HT1080 (cell line): ENCODE results near the gene IDH1. TPM values are rescaled to one million over a fixed set of nuclear protein-coding genes. Genes with fewer than 3 reads are reported as not detected.
"Not testable (repeated sequence)": the region's sequence is repeated elsewhere in the genome, so short reads cannot be mapped to it uniquely, and the experiment has no call there.

Source experiments
- DNase-seq: peaks from one replicate; pipeline ENCODE4 v3.0.0-alpha.2; 2015; ENCODE audit warnings: low read depth
- total RNA-seq: library from RNA; depleted of rRNA; stranded (reverse); fragments of >200 nt; shearing (Covaris generic); gene quantifications from 2 replicates; pipeline ENCODE4 v1.2.3, GENCODE V29; 2014

IDH1 gene
- total RNA-seq, 1 experiment from 2014 or later = 66.3 TPM

DNA sequence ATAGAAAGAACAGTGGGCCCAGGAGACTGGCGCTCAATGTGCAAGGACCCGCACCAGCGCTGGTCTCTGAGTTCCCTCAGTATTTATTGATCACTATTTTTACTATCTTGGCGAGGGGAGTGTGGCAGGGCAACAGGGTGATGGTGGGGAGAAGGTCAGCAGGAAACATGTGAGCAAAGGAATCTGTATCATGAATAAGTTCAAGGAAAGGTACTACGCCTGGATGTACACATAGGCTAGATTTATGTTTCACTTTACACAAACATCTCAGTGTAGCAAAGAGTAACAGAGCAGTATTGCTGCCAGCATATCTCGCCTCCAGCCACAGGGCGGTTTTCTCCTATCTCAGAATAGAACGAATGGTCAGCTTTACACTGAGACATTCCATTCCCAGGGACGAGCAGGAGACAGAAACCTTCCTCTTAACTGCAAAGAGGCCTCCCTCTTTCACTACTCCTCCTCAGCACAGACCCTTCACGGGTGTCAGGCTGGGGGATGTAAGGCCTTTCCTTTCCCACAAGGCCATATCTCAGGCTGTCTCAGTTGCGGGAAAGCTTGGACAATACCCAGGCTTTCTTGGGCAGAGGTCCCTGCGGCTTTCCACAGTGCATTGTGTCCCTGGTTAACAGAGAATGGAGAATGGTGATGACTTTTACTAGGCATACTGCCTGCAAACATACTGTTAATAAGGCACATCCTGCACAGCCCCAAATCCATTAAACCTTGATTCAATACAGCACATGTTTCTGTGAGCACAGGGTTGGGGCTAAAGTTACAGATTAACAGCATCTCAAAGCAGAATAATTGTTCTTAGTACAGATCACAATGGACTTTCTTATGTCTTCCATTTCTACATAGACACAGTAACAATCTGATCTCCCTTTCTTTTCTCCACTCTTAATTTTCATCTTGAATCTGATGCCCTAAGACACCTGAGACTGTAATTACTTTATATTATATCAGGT lies 2.3 kb upstream of the IDH1 start:
- not testable (repeated sequence) for DNase-seq

DNA sequence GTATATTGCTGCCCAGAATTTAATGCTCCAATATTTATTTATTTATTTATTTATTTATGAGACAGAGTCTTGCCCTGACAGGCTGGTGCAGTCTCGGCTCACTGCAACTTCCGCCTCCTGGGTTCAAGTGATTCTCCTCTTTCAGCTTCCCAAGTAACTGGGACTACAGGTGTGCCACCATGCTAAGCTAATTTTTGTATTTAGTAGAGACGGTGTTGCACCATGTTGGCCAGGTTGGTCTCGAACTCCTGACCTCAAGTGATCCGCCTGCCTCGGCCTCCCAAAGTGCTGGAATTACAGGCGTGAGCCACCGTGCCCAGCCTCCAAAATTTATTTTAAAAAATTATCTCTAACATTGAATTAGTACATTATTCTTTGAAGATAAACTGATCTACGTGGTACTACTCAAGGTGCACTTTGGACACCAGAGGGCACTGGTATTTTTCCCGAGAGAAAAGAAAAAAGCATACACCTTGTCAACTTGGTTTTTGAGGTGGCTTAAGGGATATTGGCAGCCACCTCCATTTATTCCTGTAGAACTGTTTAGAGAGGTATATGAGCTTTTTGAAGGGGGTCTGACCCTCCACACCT lies 1.4 kb upstream of the IDH1 start:
- DNase-seq = no peak

DNA sequence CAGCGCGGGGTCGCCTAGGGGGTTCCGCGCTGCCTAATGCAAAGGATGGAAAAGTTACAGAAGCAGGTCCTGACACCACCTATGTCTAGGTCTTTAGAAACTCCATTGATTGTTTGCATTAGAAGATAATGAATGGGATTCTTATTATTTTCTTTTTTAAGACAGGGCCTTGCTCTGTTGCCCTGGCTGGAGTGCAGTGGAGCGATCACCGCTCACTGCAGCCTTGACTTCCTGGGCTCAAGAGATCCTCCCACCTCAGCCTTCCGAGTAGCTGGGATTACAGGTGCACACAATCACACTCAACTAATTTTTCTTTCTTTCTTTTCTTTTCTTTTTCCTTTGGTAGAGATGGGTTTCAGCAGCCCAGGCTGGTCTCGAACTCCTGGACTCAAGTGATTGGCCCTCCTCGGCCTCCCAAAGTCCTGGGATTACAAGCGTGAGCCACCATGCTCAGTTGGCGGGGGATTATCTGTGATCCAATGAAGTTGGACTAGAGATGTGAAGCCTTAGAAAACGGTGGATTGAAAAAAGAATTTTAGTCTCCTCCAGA lies 761 bp upstream of the IDH1 start:
- no peak for DNase-seq

DNA sequence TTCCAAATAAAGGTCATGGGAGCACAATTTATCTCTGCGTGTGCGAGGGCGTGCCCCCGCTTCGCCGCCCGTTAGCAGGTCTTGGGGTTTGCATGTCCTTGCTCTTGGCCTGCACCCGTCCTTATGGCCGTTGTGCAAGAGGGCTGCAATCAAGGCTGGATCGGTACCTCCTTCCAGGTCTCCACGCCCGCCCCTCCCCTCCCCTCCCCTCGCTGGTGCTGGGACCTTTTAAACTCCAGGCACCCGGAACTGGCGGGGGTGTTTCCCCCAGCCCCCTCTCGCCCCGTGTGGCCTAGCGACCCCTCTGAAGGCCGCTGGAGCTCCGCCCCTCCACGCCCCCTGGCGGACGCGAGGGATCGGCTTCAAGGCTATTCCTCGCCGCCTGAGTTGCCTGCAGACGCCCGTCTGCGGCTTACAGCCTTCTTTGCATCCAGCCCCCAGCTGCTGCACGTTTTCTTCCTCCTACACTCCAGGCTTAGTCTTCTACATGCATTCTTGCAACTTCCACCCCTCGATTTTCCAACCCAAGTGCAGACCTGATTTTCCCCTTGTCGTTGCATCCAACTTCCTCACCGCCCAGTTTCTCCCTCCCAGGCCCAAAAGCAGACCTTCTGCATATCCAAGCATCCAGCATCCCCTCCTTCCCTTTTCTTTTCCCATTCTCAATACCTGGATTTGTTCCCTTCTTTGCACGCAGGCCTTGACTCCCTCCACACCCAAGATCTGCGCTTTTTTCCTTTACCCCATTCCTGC lies 577 bp downstream of the IDH1 start:
- DNase-seq = peak; percentile 71

DNA sequence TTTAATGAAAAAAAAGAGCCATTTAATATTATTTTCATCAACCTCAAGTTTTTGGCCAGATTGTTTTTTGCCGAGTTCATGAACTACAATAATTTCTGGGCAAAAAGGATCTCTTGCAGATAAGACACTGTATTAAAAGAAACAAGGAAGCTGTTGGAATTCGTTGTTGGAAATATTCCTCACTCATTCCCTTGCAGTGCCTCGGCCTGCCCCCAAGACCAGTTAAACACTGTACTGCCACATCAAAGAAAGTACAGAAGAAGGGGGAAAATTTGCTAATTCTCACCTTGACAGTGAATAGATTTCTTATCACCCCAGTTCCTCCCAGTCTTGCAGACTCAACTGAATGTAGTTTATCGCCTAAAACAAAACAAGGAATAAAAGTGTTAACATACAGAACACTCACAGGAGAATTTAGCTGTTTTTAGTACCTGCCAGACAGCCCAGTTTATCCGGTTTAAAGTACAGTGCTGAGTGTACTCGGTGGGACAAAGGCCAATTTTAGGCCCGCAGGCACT lies 1.2 kb downstream of the IDH1 start:
- no peak for DNase-seq

DNA sequence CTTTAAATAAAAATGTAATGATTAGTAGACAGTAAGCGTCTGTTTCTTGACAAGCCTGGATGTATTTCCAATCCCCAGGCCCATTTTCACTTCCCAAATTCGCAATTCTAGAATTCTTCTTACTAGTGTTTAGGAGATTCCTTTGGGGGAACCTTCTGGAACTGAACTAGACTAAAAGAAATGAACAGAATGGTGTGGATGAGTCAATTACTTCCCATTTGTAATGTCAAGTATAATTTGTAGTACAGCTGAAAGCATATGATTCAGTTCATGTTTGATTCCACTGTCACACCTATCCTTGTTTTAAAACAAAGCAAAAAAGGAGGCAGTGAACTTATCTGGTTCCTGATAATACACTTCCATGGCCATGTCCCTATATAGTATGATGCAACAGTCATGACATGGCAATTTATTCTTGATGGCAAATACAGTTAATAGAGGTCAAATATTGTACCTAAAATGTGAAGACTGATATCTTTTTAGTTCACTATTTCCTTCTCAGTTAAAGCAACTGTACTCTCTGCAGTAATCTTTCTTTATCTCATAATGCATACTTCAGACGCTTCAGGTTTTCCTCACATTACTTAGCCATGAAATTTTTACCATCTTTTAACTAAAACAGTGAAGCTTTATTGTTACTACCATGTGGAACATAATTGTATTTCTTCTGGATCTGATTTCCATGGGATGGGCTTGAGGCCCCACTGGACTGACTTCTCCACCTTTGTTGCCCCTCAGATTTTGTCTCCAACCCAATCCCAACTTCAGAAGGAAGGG lies 2.0 kb downstream of the IDH1 start:
- no peak for DNase-seq

DNA sequence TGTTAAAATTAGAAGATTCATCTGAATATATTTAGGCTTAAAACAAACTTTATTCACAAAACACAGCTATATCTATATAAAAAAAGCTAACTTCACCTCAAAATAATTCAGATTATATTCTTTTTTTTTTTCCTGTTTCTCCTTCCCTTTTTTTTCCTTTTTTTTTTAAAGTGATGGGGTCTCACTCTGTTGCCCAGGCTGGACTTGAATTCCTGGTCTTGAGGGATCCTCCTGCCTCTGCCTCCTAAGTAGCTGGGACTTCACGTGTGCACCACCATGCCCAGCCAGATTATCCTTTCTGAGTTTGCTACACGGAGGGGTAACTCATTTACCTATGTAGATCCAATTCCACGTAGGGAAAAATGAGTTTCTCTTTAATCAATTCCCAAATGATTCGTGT lies 3.8 kb downstream of the IDH1 start:
- DNase-seq = no peak

DNA sequence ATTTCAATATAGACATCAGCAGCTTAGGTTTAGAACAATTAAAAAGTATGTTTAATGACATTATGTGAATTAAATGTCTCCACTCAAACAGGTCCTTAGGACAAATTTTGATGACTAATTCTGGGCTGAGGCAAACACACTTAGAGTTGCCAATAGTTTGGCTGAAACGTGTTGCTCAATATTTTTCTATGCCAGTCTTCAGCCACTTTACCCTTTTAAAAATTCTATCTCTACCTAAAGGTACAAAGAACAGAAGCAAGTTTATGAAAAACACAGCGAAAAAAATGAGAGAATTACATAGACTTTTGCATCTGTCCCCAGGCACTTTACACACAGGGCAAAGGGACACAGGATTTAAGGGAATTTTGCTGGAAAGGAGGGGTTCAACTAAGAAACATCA lies 4.5 kb downstream of the IDH1 start:
- DNase-seq = no peak

DNA sequence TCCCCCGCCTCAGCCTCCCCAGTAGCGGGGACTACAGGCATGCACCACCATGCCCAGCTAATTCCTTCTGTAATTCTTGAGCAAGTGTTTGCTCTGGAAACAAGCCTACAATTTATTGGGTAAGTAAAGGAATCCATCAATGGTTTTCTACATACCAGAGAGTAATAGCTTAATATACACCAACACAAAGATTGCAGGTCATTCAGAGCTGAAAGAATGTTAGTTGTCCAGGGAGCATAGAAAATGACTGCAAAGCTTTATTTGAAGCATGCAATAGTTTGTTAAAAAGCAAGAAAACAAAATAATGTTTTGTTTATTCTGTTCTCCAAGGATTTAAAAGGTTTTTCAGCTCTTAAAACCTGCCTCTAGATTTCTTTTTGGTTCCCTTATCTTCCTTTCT lies 5.6 kb downstream of the IDH1 start:
- no peak for DNase-seq

DNA sequence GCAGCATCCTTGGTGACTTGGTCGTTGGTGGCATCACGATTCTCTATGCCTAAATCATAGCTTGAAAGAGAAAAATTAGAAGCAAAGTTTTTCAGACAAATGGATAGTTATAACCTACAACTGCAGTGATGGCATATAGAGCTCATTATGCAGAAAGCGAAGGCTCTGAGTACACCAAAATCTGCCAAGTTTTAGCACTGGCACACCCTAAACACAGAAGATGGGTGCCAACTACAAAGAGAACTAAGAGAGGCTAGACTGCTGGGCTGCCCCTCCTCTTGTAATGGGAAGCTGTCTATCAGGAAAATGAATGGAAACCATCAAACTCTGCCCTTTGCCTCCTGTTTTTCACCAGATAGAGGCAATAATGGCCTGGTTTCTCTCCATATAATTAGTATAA lies 6.3 kb downstream of the IDH1 start:
- no peak for DNase-seq

DNA sequence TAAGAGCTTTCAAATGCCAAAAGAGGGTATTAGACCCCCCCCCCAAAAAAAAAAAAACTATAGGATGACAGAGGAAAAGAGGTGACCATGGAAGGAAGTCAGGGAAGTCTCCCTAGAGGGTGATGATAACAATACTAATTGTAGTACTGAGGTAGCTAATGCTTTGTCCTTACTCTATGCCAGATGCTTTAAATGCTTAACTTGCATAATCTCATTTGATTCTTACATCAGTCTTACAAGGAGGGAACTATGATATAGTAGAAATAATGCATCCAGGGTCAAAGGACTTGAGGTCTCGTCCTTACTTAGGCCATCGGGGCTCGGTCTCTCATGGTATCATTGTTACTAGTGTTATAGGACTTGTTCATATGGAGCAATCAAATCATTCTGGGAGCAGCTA lies 9.1 kb downstream of the IDH1 start:
- DNase-seq = no peak

DNA sequence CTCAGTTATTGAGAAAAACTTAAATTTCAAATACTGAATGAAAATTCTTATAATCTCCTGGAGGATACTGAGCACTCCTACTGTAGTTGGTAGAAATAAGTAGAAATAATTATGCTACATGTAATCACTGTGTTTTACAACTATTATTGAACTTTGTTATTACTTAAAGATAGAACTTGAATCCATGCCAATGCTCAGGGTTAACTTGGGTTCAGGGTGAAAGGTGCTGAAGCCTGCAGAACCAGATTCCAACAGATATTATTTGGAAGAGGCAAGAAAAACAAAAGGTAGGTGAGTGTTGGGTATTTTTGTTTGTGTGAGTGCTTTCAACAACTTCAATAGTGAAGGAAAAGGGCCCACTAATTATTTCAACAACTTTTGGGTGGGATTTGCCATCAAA lies 10.4 kb downstream of the IDH1 start:
- no peak for DNase-seq

DNA sequence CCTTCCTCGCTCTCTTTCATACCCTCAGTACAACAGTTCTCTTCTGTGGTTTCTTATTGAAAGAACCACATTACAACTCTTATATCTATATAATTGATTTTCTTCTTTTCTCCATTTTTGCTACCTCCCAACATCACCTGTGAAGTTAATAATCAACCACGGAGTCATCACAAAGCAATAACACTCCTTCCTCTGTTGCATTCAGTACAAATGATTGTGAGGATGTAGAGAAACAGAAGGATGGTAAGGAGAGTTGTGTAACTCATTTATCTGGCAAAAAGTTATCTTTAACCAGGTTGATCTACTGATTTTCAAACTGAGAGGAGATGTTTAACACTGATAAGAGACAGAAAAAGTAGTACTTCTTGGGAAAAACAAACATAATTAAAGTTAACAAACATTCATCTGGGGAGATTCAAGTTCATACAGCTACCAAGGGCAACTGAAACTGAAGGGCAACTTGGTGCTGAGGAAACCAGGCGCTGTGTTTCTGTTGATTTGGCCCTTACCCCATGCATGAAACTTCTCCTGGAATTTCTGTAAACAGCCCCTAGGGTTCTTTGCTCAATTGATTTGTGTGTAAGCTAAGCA lies 14.2 kb downstream of the IDH1 start:
- no peak for DNase-seq

DNA sequence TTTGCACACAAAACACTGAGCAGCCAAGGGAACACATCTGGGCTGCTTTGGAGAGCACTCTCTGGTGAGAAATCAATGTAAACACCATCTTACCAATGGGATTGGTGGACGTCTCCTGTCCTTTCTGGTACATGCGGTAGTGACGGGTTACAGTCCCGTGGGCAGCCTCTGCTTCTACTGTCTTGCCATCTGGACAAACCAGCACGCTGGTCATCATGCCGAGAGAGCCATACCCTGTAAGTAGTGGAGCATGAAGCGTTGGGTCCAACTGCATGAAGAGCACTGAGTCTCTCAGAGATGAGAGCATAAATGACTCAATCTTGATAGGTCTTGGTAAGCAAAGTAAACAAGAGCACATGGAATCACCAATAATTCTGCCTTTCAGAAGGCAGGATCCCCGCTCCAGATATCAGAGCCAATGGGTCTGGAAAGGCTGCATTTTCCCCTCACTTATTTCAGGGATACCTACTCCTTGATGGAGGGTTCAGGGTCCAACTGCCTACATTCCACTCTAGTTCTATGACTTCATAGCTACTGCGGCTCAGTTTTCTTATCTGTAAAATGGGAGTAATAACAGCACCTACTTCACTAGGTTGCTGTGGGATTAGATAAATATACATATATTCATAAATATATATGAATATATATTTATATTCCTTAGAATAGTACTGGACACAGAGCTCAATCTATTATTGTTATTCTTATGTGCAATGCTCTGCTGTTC lies 14.9 kb downstream of the IDH1 start:
- no peak for DNase-seq

DNA sequence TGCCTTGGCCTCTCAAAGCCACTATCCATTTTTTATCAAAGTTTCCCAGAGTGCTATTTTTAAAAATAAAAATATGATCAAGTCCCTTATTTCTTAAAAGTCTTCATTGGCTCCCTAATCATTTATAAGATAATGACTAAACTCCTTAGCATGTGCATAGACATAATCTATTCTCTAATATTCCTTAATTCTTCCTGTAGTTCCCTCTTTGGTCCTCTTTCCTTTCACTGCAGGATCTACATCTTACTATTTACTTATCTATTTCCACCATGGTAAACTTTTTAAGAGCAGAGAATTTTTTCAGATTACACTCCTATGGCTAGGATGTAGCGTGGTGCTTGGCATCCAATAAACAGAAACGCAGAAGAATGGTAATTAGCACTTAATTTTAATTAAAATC lies 19.0 kb downstream of the IDH1 start:
- DNase-seq = no peak

DNA sequence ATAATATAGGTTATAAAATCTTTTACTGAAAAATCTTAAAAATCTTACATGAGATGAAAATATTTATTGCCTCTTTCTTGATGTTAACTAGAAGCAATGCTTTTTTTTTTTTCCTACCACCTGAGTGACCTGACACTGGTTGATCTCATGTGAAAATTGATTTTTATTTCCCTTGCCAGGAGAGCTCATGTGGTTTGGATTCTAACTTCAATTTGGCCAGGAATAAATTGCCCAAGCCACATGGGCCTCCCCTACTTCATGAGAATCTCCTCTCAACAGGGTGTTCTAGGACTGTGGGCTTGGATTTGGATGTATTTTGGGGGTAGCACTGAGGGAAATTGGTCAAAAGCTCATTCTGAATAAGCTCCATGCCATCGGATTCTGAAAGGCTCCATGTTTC lies 20.1 kb downstream of the IDH1 start:
- DNase-seq = no peak

DNA sequence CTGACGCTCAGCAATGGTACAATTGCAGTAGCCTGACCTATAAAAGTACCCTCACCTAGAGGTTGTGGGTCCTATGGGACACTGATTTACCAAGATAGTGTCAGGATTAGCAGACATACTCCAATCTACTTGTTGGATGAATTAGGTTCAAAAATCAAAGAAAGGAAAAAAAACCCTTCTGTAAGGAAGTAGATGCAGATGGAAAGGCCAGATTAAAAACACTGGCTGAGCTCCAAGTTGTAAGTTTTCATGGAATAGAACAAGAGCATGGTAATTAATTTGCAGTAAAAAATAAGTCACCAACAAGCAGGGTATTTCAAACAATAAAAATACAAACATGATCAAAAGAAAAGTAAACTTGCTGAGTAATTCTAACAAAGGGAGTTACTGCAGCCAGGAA lies 26.4 kb downstream of the IDH1 start:
- DNase-seq = no peak

DNA sequence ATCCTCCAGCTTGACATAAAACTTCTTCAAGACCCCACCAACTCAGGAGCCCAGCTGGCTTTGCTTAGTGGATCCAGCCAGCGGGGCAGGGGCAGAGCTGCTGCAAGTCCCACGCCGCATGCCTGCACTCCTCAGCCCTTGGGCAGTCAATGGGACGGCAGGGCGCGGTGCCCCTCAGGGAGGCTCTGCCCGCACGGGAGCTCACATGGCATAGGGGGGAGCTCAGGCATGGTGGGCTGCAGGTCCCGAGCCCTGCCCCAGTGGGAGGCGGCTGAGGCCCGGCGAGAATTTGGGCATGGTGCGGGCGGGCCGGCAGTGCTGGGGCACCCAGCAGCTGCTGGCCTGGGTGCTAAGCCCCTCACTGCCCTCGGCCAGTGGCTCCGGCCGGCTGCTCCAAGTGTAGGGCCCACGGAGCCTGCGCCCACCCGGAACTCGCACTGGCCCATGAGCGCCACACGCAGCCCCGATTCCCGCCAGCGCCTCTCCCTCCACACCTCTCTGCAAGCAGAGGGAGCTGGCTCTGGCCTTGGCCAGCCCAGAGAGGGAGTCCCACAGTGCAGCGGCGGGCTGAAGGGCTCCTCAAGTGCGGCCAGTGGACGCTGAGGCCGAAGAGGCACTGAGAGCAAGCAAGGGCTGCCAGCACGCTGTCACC lies 27.2 kb downstream of the IDH1 start:
- no peak for DNase-seq

DNA sequence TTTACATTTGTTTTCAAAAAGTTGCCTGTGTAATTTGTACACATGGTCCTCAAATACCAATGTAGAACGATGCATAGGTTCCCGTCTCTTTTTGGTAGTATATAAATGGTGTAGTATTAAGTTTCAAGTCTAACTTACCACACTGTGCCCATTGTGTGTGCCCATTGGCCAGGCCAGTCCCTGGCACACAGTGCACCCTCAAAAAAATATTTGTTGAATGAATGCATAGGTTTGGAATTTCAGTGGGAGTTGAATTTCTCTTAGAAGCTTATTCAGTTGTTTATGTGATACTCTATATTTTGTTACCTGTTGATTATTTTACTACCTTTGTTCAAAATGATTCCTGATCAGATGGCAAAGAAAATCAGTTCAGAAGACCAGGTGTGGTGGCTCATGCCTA lies 30.1 kb downstream of the IDH1 start:
- DNase-seq = peak; percentile 26
